ENCODE measurements around the gene CRELD1.
"Not testable (repeated sequence)": the region's sequence is repeated elsewhere in the genome, so short reads cannot be mapped to it uniquely, and the experiment has no call there.

The CRELD1 gene

DNA sequence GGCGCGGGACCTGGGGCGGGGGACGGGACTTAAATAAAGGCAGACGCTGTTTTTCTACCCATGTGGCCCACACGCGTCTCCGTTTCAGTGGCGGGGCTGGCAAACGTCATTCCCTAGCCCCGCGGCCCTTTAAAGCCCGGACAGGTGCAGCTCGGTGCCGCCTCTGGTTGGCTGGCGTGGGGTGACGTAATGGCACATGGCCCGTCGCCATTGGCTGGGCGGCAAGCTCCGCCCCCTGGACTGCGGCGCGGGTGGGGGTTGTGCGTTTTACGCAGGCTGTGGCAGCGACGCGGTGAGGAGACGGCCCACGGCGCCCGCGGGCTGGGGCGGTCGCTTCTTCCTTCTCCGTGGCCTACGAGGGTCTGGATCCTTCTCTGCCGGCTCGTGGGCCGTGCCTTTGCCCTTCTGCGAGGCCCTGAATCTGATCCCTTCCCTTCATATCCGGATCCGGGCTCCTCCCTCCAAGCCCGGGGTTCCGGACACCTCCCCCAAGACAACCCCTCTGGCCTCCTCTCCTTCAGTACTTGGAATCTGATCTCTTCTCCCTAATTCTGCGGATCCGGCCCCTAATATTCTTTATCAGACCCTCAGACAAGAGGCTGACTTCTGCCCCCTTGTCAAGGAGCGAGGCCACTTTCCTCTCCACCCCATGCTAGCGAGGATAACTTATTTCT lies at the start of gene CRELD1:
Gene CRELD1 (plus strand): TSS at position 274 of the 674 bp plus-strand sequence. CDS start 605 bp downstream, outside the sequence.
- DNase-seq (ENCODE audit: low read depth in 2 of 2), result peak; percentile 94

DNA sequence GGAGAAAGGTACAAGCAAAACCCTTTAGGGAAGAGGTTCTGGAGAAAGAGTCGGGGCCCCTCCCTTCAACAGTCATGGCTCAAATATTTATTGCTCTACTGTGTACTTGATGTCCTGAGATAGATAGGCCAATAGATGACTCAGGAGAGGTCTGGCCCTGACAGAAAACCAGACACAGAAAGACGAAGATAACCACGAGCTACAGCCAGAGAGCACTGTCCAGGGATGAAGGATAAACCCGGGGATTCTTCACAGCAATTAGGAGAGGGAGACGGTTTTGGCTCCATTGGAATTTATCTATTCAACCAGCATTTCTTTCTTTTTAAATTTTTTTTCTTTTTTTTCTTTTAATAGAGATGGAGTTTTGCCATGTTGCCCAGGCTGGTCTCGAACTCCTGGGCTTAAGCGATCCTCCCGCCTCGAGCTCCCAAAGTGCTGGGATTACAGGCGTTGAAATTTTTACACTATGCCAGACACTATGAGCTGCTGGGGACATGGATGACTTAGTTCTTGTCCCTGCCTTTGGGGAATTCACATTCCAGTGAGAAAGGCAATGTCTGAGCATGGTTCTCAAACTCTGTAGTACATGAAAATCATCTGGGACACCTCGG lies 49.0 kb upstream of the CRELD1 start:
- DNase-seq (ENCODE audit: low read depth in 2 of 2), result no peak

GRCh38 chr3:9886328-9886727 lies 47.3 kb upstream of the CRELD1 start:
- DNase-seq (ENCODE audit: low read depth in 2 of 2), result no peak

- DNase-seq (ENCODE audit: low read depth in 2 of 2), result no peak
Observed at GRCh38 chr3:9887480-9887879, 46.2 kb upstream of the CRELD1 start.

GRCh38 chr3:9888540-9888939 lies 45.1 kb upstream of the CRELD1 start:
- no peak for DNase-seq (ENCODE audit: low read depth in 2 of 2)

GRCh38 chr3:9889405-9889804 lies 44.2 kb upstream of the CRELD1 start:
- DNase-seq (ENCODE audit: low read depth in 2 of 2), result no peak

DNA sequence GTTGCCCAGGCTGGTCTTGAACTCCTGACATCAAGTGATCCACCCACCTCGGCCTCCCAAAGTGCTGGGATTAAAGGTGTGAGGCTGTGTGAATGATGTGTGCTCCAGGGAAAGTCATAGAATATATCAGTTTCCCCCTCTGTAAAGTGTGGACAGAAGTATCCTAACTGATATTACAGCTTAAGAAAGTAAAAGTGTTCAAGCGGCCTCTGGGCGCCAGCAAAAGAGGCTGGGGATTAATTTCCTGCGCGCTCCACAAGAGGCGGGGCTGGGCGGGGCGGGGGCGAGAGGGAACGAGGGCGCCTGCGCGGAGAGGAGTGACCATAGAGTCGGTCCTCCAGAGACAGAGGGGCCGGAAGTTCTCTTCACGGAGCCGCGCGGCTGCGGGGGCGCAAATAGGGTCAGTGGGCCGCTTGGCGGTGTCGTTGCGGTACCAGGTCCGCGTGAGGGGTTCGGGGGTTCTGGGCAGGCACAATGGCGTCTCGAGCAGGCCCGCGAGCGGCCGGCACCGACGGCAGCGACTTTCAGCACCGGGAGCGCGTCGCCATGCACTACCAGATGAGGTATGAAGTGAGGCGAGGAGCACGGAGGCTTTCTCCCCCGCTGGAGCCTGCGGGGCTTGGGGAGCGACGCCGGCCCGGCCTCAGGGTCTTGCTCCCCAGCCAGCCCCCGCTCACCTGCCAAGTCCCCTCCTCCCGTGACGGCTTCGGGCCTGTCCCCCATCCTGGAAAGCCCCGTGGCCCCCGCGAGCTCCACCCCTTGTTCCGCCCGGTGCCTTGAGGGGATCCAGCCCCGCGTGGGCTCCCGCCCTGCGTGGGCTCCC lies 43.2 kb upstream of the CRELD1 start, which contains the start of gene JAGN1:
Gene JAGN1 (plus strand): TSS at position 362 of the 823 bp plus-strand sequence. CDS start 113 bp downstream, at position 475.
- peak; percentile 79 to 91 for DNase-seq (ENCODE audit: low read depth in 2 of 2)

DNA sequence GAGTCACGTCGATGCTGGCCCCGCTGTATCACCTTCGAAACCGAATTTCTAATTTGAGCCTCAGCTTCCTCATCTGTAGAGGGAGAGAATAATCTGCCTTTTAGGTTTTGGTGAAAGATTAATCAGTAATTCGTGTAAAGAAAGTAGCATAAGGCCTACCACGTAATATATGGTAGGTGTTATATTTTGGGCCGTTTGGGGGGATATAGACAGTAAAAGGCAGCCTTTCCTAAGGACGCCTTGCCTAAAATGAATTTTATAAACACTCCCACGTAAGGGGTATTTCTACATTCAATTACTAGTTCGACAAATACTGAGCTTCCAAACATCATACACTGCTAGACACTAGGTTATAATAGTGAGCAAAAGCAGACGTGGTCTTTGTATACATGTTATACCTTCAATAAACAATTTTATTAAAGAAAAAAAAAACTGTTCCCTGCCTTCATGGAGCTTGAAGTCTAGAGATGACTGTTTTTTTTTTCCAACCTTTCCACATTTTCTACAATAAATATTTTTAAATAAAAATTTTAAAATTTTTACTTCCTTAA lies 42.5 kb upstream of the CRELD1 start:
- no peak for DNase-seq (ENCODE audit: low read depth in 2 of 2)

DNA sequence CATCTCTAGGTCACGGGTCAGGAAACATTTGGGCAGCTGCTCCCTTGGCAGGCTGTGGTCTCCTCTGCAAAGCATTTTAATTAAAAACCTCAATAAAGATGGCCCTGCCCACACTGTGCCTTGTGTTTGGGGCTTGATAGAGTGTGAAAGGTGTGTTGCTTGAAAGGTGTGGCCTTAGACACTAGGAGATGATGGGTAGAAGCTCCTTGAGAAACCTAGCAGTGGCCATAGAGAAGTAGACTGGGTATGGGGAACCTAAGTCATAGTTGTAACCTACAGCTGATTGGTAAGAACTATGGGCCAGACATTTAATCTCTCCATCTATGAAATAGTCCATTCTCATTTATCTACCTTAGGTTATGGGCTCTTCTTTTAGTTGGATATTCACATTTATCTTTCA lies 39.9 kb upstream of the CRELD1 start:
- no peak for DNase-seq (ENCODE audit: low read depth in 2 of 2)

DNA sequence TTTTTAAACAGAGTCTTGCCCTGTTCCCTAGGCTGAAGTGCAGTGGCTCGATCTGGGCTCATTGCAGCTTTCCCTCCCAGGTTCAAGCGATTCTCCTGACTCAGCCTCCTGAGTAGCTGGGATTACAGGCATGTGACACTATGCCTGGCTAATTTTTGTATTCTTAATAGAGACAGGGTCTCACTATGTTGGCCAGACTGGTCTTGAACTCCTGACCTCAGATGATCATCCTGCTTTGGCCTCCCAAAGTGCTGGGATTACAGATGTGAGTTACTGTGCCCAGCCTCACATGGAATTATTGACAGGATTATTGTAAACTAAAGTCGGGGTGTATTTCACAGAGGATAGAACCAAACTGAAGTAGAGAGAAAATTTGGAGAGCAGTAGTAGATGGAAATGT lies 37.9 kb upstream of the CRELD1 start:
- DNase-seq (ENCODE audit: low read depth in 2 of 2), result not testable (repeated sequence)

- DNase-seq (ENCODE audit: low read depth in 2 of 2), result not testable (repeated sequence)
Observed at GRCh38 chr3:9896755-9897407, 36.8 kb upstream of the CRELD1 start.

- no peak for DNase-seq (ENCODE audit: low read depth in 2 of 2)
Observed at GRCh38 chr3:9897408-9898372, 35.9 kb upstream of the CRELD1 start.

GRCh38 chr3:9898467-9899241 lies 35.0 kb upstream of the CRELD1 start:
- DNase-seq (ENCODE audit: low read depth in 2 of 2), result no peak

- no peak for DNase-seq (ENCODE audit: low read depth in 2 of 2)
Observed at GRCh38 chr3:9899289-9899791, 34.3 kb upstream of the CRELD1 start.

DNA sequence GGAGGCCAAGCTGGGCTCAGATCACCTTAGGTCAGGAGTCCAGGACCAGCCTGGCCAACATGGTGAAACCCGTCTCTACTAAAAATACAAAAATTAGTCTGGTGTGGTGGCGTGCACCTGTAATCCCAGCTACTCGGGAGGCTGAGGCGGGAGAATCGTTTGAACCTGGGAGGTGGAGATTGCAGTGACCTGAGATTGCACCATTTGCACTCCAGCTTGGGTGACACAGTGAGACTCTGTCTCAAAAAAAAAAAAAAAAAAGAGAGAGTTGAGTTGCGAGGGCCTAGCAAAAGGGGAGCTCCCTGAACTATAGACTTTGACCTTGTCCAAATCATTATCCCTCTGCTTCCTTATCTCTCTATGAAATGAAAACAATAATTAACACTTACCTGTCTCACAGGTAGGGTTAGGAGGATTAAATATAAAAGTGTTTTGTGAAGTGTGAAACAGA lies 32.6 kb upstream of the CRELD1 start:
- DNase-seq (ENCODE audit: low read depth in 2 of 2), result not testable (repeated sequence)

DNA sequence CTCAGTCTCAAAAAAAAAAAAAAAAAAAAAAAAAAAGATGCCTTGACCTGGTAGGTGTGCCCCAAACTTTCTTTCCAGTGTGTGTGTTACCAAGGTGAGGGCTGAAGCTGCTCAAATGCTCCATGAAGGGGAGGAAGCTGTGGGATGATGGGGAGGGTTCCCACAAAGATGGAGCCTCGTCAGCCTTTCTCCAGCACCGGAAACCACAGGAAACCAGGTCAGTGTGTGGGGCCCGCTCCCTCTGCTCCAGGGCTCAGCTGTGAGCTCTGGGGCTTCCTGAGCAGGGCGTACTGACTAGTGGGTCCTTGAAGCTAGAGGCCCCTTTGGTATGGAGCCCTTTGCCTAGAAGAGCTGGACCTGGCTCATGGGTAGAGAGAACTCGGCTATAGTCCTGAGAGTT lies 31.7 kb upstream of the CRELD1 start:
- DNase-seq (ENCODE audit: low read depth in 2 of 2), result no peak

- DNase-seq (ENCODE audit: low read depth in 2 of 2), result no peak
Observed at GRCh38 chr3:9902372-9903237, 31.0 kb upstream of the CRELD1 start, which contains the start of gene IL17RE. Gene IL17RE (plus strand): TSS chr3:9902848. CDS start chr3:9902933, 85 bp downstream.

- no peak for DNase-seq (ENCODE audit: low read depth in 2 of 2)
Observed at GRCh38 chr3:9903238-9903624, 30.4 kb upstream of the CRELD1 start.
